Activated CD4-positive, alpha-beta T cell treated with anti-CD3 and anti-CD28 coated beads, Interleukin-2, amount 10 ng/mL, durations not matched to agents 24 days and 14 days (primary cell): ENCODE results near the gene SLC24A3. TPM values are rescaled to one million over a fixed set of nuclear protein-coding genes. Genes with fewer than 3 reads are reported as not detected.

Experiments
- DNase-seq: peaks from one replicate; pipeline ENCODE4 v3.0.0; 2022
- H3K27ac Mint-ChIP-seq: one replicate; pipeline ENCODE4 v1.8.0; 2022; ENCODE audit warnings: mild to moderate bottlenecking, mixed read lengths
- H3K27me3 Mint-ChIP-seq: one replicate; pipeline ENCODE4 v1.8.0; 2022; ENCODE audit warnings: mixed read lengths
- H3K36me3 Mint-ChIP-seq: one replicate; pipeline ENCODE4 v1.8.0; 2022; ENCODE audit warnings: low read depth, mild to moderate bottlenecking, mixed read lengths
- H3K4me1 Mint-ChIP-seq: one replicate; pipeline ENCODE4 v1.8.0; 2021; ENCODE audit warnings: mixed read lengths
- H3K4me3 Mint-ChIP-seq: one replicate; pipeline ENCODE4 v1.8.0; 2022; ENCODE audit warnings: mild to moderate bottlenecking, moderate library complexity, mixed read lengths
- H3K9me3 Mint-ChIP-seq: one replicate; pipeline ENCODE4 v1.8.0; 2021; ENCODE audit warnings: mixed read lengths
- intact Hi-C: fragments of 100-400 bp; cut with micrococcal nuclease; formaldehyde crosslinking; loops from one replicate; pipeline ENCODE4 v1.15.1; 2023
- total RNA-seq: library from RNA; stranded (reverse); gene quantifications from 2 replicates; pipeline ENCODE4 v1.2.3, GENCODE V29; 2022

Gene SLC24A3
- total RNA-seq, 1 donor from 2014 or later: not detected

- H3K27me3 Mint-ChIP-seq: peaks cover 10% of the 10 kb centered on the region
- no peaks in the 10 kb centered on the region for H3K9me3 Mint-ChIP-seq
- intact Hi-C loops: no loop called here
Measured at GRCh38 chr20:19765266-19765665, 552.8 kb downstream of the SLC24A3 start.

GRCh38 chr20:19765913-19766312 lies 553.5 kb downstream of the SLC24A3 start:
- DNase-seq: no peak
- H3K27ac Mint-ChIP-seq: no peak overlapping the region
- H3K4me1 Mint-ChIP-seq: no peaks in the 10 kb centered on the region
- intact Hi-C loops: no loop called here
- H3K36me3 Mint-ChIP-seq: no peaks in the 10 kb centered on the region
- H3K27me3 Mint-ChIP-seq: peaks cover 4% of the 10 kb centered on the region
- no peaks in the 10 kb centered on the region for H3K9me3 Mint-ChIP-seq
- no peak overlapping the region for H3K4me3 Mint-ChIP-seq

More at GRCh38 chr20:19765266-19765665, 552.8 kb downstream of the SLC24A3 start:
- Mint-ChIP-seq H3K4me1 (no peaks in the 10 kb centered on the region), H3K36me3 (no peaks in the 10 kb centered on the region), H3K27ac (no peak overlapping the region), H3K4me3 (no peak overlapping the region)
- no peak for DNase-seq

GRCh38 chr20:19767070-19767469 lies 554.6 kb downstream of the SLC24A3 start:
- no peak for DNase-seq
- no peaks in the 10 kb centered on the region for H3K9me3 Mint-ChIP-seq
- no peaks in the 10 kb centered on the region for H3K4me1 Mint-ChIP-seq
- no peak overlapping the region for H3K27ac Mint-ChIP-seq
- H3K4me3 Mint-ChIP-seq: no peak overlapping the region
- intact Hi-C loops: no loop called here
- H3K36me3 Mint-ChIP-seq: no peaks in the 10 kb centered on the region
- peaks cover 2% of the 10 kb centered on the region for H3K27me3 Mint-ChIP-seq

GRCh38 chr20:19768325-19768842 lies 555.9 kb downstream of the SLC24A3 start:
- intact Hi-C loops: no loop called here
- H3K4me3 Mint-ChIP-seq: no peak overlapping the region
- H3K27me3 Mint-ChIP-seq: no peaks in the 10 kb centered on the region
- H3K27ac Mint-ChIP-seq: no peak overlapping the region
- DNase-seq: no peak
- no peaks in the 10 kb centered on the region for H3K36me3 Mint-ChIP-seq
- no peaks in the 10 kb centered on the region for H3K4me1 Mint-ChIP-seq
- no peaks in the 10 kb centered on the region for H3K9me3 Mint-ChIP-seq

- no peaks in the 10 kb centered on the region for H3K36me3 Mint-ChIP-seq
- H3K4me1 Mint-ChIP-seq: no peaks in the 10 kb centered on the region
- intact Hi-C loops: no loop called here
- DNase-seq: no peak
- H3K9me3 Mint-ChIP-seq: no peaks in the 10 kb centered on the region
- no peaks in the 10 kb centered on the region for H3K27me3 Mint-ChIP-seq
- no peak overlapping the region for H3K4me3 Mint-ChIP-seq
- no peak overlapping the region for H3K27ac Mint-ChIP-seq
Measured at GRCh38 chr20:19769507-19769906, 557.1 kb downstream of the SLC24A3 start.

GRCh38 chr20:19770375-19770774 lies 557.9 kb downstream of the SLC24A3 start:
- no peak overlapping the region for H3K27ac Mint-ChIP-seq
- H3K27me3 Mint-ChIP-seq: no peaks in the 10 kb centered on the region
- no peaks in the 10 kb centered on the region for H3K4me1 Mint-ChIP-seq
- DNase-seq: no peak
- H3K4me3 Mint-ChIP-seq: no peak overlapping the region
- intact Hi-C loops: no loop called here
- H3K36me3 Mint-ChIP-seq: no peaks in the 10 kb centered on the region
- no peaks in the 10 kb centered on the region for H3K9me3 Mint-ChIP-seq

- no peaks in the 10 kb centered on the region for H3K27me3 Mint-ChIP-seq
- no peaks in the 10 kb centered on the region for H3K4me1 Mint-ChIP-seq
- H3K27ac Mint-ChIP-seq: no peak overlapping the region
- intact Hi-C loops: no loop called here
- H3K4me3 Mint-ChIP-seq: no peak overlapping the region
- H3K36me3 Mint-ChIP-seq: no peaks in the 10 kb centered on the region
- DNase-seq: no peak
- H3K9me3 Mint-ChIP-seq: no peaks in the 10 kb centered on the region
Measured at GRCh38 chr20:19771031-19771430, 558.6 kb downstream of the SLC24A3 start.
